H1 (cell line): ENCODE data around the gene KHDRBS1. TPM values are rescaled to one million over a fixed set of nuclear protein-coding genes. Genes with fewer than 3 reads are reported as not detected.
A peak's percentile ranks its signal among the peaks of the same experiment; 100 is the strongest.

Experiments used
- CTCF ChIA-PET: fragments of 300-600 bp; sonication (Branson Sonifier 250); formaldehyde crosslinking; loops from one replicate; lab custom pipeline; 2021; ENCODE audit not compliant: partially characterized antibody; lab: Charles Lee
- POLR2A ChIA-PET: fragments of 300-600 bp; sonication (Branson Sonifier 250); formaldehyde crosslinking; loops from one replicate; lab custom pipeline; 2021; ENCODE audit warnings: inconsistent platforms; ENCODE audit not compliant: partially characterized antibody; lab: Charles Lee
- DNase-seq, 2 experiments: peaks; one replicate each; pipeline versions ENCODE4 v3.0.0 to v3.0.0-alpha.2; 2010 to 2022; ENCODE audit warnings: low spot score in 2 of 2, low read depth in 1 of 2, mixed read lengths in 1 of 2
- FAIRE-seq: peaks from 2 replicates; lab custom pipeline; 2011; peaks lifted over from hg19 to GRCh38; lab: Jason Lieb, UNC
- H2AFZ ChIP-seq: 2 replicates; pipeline ENCODE4 v1.8.1; 2012; ENCODE audit warnings: low read length, inconsistent platforms
- H2AK5ac ChIP-seq: 2 replicates; pipeline ENCODE4 v1.6.1; 2013; ENCODE audit warnings: low read depth, low read length
- H2BK120ac ChIP-seq: replicated peaks from 2 replicates; pipeline ENCODE3; 2013; ENCODE audit warnings: low read depth, low read length, inconsistent platforms
- H2BK12ac ChIP-seq: 2 replicates; pipeline ENCODE4 v1.6.1; 2013; ENCODE audit warnings: low read depth, low read length
- H2BK15ac ChIP-seq: 2 replicates; pipeline ENCODE4 v1.6.1; 2013; ENCODE audit warnings: low read length
- H2BK20ac ChIP-seq: 2 replicates; pipeline ENCODE4 v1.6.1; 2013; ENCODE audit warnings: low read length
- H2BK5ac ChIP-seq: 2 replicates; pipeline ENCODE4 v1.6.1; 2013; ENCODE audit warnings: low read depth, low read length
- H3K14ac ChIP-seq: 2 replicates; pipeline ENCODE4 v1.6.1; 2013; ENCODE audit warnings: inconsistent platforms; ENCODE audit not compliant: insufficient read length
- H3K18ac ChIP-seq: 2 replicates; pipeline ENCODE4 v1.6.1; 2013; ENCODE audit warnings: low read length; ENCODE audit errors: extremely low read depth
- H3K23ac ChIP-seq: 2 replicates; pipeline ENCODE4 v1.6.1; 2013; ENCODE audit warnings: inconsistent platforms; ENCODE audit not compliant: insufficient read length
- H3K23me2 ChIP-seq: 2 replicates; pipeline ENCODE4 v1.6.1; 2013; ENCODE audit warnings: low read depth, low read length
- H3K27ac ChIP-seq: 2 replicates; pipeline ENCODE4 v1.6.1; 2011; ENCODE audit warnings: low read depth, low read length, inconsistent platforms
- H3K27me3 ChIP-seq, 4 experiments: replicated peaks in 1 of 4; 1 replicate in 1 of 4; 2 replicates in 3 of 4; pipeline versions ENCODE4 v1.6.1 to v1.8.1; 2011 to 2013; ENCODE audit warnings: low read length in 3 of 4, mild to moderate bottlenecking in 3 of 4, inconsistent platforms in 2 of 4, mixed read lengths in 2 of 4, moderate library complexity in 1 of 4; ENCODE audit not compliant: control insufficient read depth in 3 of 4, insufficient read depth in 3 of 4; ENCODE audit errors: extremely low read depth in 1 of 4
- H3K36me3 ChIP-seq, 4 experiments: 2 replicates each; pipeline versions ENCODE4 v1.6.1 to v1.8.1; 2011 to 2013; ENCODE audit warnings: mild to moderate bottlenecking in 4 of 4, low read length in 3 of 4, moderate library complexity in 2 of 4, control low read depth in 1 of 4, inconsistent platforms in 1 of 4; ENCODE audit not compliant: insufficient read depth in 4 of 4, control insufficient read depth in 2 of 4
- H3K4ac ChIP-seq: replicated peaks from 2 replicates; pipeline ENCODE3; 2013; ENCODE audit warnings: low read length, low read depth, mixed read lengths, inconsistent platforms; ENCODE audit not compliant: insufficient read length
- H3K4me1 ChIP-seq, 4 experiments: replicated peaks in 1 of 4; 1 replicate in 1 of 4; 2 replicates in 3 of 4; pipeline versions ENCODE4 v1.6.1 to v1.8.1; 2011 to 2013; ENCODE audit warnings: low read length in 3 of 4, inconsistent platforms in 2 of 4, mixed read lengths in 1 of 4; ENCODE audit not compliant: insufficient read depth in 4 of 4, control insufficient read depth in 3 of 4
- H3K4me2 ChIP-seq, 2 experiments: 2 replicates each; pipeline versions ENCODE4 v1.6.1 to v1.8.1; 2011 to 2013; ENCODE audit warnings: low read depth in 2 of 2, low read length in 2 of 2, control low read depth in 1 of 2, inconsistent platforms in 1 of 2, mild to moderate bottlenecking in 1 of 2; ENCODE audit not compliant: insufficient read depth in 1 of 2
- H3K4me3 ChIP-seq, 4 experiments: fragments of 200-600, 300-600 bp in 1 of 4; sonication (generic), shearing (Covaris generic), sonication (Bioruptor Twin) in 1 of 4; 2 replicates each; pipeline versions ENCODE4 v1.5.1 to v1.8.1; 2011 to 2016; ENCODE audit warnings: low read length in 4 of 4, low read depth in 3 of 4, control low read depth in 2 of 4, inconsistent platforms in 2 of 4, mild to moderate bottlenecking in 2 of 4, mixed read lengths in 1 of 4, moderate library complexity in 1 of 4; ENCODE audit not compliant: insufficient read depth in 2 of 4; ENCODE audit errors: extremely low read depth in 1 of 4
- H3K56ac ChIP-seq: replicated peaks from 2 replicates; pipeline ENCODE3; 2013; ENCODE audit warnings: low read depth, mild to moderate bottlenecking, mixed read lengths, low read length, inconsistent platforms; ENCODE audit not compliant: insufficient read length
- H3K79me1 ChIP-seq: 2 replicates; pipeline ENCODE4 v1.6.1; 2013; ENCODE audit warnings: low read depth, low read length, control low read depth
- H3K79me2 ChIP-seq, 2 experiments: 2 replicates each; pipeline versions ENCODE4 v1.6.1 to v1.8.1; 2012 to 2013; ENCODE audit warnings: low read length in 2 of 2, mild to moderate bottlenecking in 2 of 2, inconsistent platforms in 1 of 2; ENCODE audit not compliant: insufficient read depth in 2 of 2, control insufficient read depth in 1 of 2
- H3K9ac ChIP-seq, 4 experiments: replicated peaks in 1 of 4; 1 replicate in 1 of 4; 2 replicates in 3 of 4; pipeline versions ENCODE4 v1.6.1 to v1.8.1; 2011 to 2013; ENCODE audit warnings: low read depth in 3 of 4, low read length in 3 of 4, control low read depth in 2 of 4, mild to moderate bottlenecking in 2 of 4, moderate library complexity in 2 of 4, inconsistent platforms in 1 of 4; ENCODE audit errors: extremely low read depth in 1 of 4
- H3K9me3 ChIP-seq, 2 experiments: 2 replicates each; pipeline versions ENCODE4 v1.6.1 to v1.8.1; 2012 to 2013; ENCODE audit warnings: mild to moderate bottlenecking in 2 of 2, moderate library complexity in 2 of 2, control low read depth in 1 of 2, inconsistent platforms in 1 of 2, low read depth in 1 of 2, low read length in 1 of 2, mixed read lengths in 1 of 2; ENCODE audit not compliant: insufficient read depth in 2 of 2
- H4K20me1 ChIP-seq, 2 experiments: replicated peaks in 1 of 2; 2 replicates each; pipeline versions ENCODE3 to v1.8.1; 2011 to 2013; ENCODE audit warnings: inconsistent platforms in 2 of 2, low read length in 2 of 2, mild to moderate bottlenecking in 1 of 2; ENCODE audit not compliant: insufficient read depth in 2 of 2, control insufficient read depth in 1 of 2
- H4K5ac ChIP-seq: 2 replicates; pipeline ENCODE4 v1.6.1; 2013; ENCODE audit warnings: low read length, low read depth, mixed read lengths, inconsistent platforms; ENCODE audit not compliant: insufficient read length
- H4K8ac ChIP-seq: 2 replicates; pipeline ENCODE4 v1.8.0; 2013; ENCODE audit warnings: mild to moderate bottlenecking, moderate library complexity, low read length, inconsistent platforms; ENCODE audit not compliant: insufficient read depth; ENCODE audit errors: extremely low read depth
- H4K91ac ChIP-seq: replicated peaks from 2 replicates; pipeline ENCODE3; 2013; ENCODE audit warnings: low read length, mixed read lengths, inconsistent platforms; ENCODE audit not compliant: insufficient read length
- BRCA1 ChIP-seq: IDR thresholded peaks from 2 replicates; pipeline ENCODE4 v1.6.1; 2012; ENCODE audit warnings: low read depth, low read length, improper control_type of control experiment
- CREB1 ChIP-seq: IDR thresholded peaks from 2 replicates; pipeline ENCODE4 v1.6.1; 2012; ENCODE audit warnings: inconsistent platforms
- FOSL1 ChIP-seq: IDR thresholded peaks from 2 replicates; pipeline ENCODE4 v1.6.1; 2011; ENCODE audit warnings: mild to moderate bottlenecking, low read depth, low read length, moderate library complexity; ENCODE audit not compliant: insufficient read depth
- TAF1 ChIP-seq: IDR thresholded peaks from 2 replicates; pipeline ENCODE4 v1.6.1; 2011; ENCODE audit warnings: mild to moderate bottlenecking, low read depth, low read length
- ZNF274 ChIP-seq: IDR thresholded peaks from 2 replicates; pipeline ENCODE4 v1.7.0; 2012; ENCODE audit warnings: low read length, borderline replicate concordance; ENCODE audit errors: extremely low read depth
- WGBS, 2 experiments: shearing (Covaris generic) in 1 of 2; methylation state at CpG; one replicate each; pipeline versions ENCODE4 v1.1.6 to v1.1.7; 2013 to 2015; ENCODE audit warnings: low lambda C conversion rate in 2 of 2, mixed read lengths in 2 of 2, inconsistent platforms in 1 of 2, low coverage in 1 of 2, missing lambda C conversion rate in 1 of 2; ENCODE audit not compliant: insufficient replicate concordance in 2 of 2, insufficient coverage in 1 of 2, insufficient read length in 1 of 2; ENCODE audit errors: extremely low coverage in 1 of 2, missing lambda C conversion rate in 1 of 2; 5-methylcytosine and 5-hydroxymethylcytosine counted together
- polyA plus RNA-seq, 7 experiments: library from polyadenylated mRNA; depleted of rRNA in 3 of 7; stranded (reverse) in 5 of 7; unstranded in 2 of 7; fragments of >200 nt in 5 of 7; fragments of 200-250 nt in 2 of 7; gene quantifications; 1 replicate in 5 of 7; 2 replicates in 1 of 7; 4 replicates in 1 of 7; pipeline versions ENCODE4 v1.2.1 to v1.2.3, GENCODE V29; 2011 to 2013; ENCODE audit warnings: missing spikeins in 2 of 7, mixed read lengths in 2 of 7
- total RNA-seq: library from RNA; stranded (reverse); fragmentation: NEBNext Ultra II Directional; extraction: Animal tissue kit (Norgen Biotek cat#: 25700); gene quantifications from 2 replicates; pipeline ENCODE4 v1.2.1, GENCODE V29; 2021

KHDRBS1 gene
- total and polyA plus RNA-seq, 2 of the 8 experiments (the other 6 are each of a cell fraction or from before 2014, with no cell fraction given): 53.8 to 284 TPM

- H3K36me3 ChIP-seq: peaks cover 3 to 26% (median 8%) of the 10 kb centered on the region in 4 experiments; a peak in 6 of 8 replicates
- H3K79me2 ChIP-seq: peaks cover 62 to 99% of the 10 kb centered on the region in 2 experiments
- H3K18ac ChIP-seq: no peak overlapping the region
- no peak overlapping the region for H4K8ac ChIP-seq
- H2BK12ac ChIP-seq: no peak overlapping the region
- no peak overlapping the region for H4K91ac ChIP-seq
- no peak overlapping the region for H2BK120ac ChIP-seq
- H3K79me1 ChIP-seq: peaks cover 5% of the 10 kb centered on the region; the same call in 1 of the 2 replicates
- no peak overlapping the region for H3K27ac ChIP-seq
- no peak overlapping the region for H2BK15ac ChIP-seq
- no peak for FAIRE-seq
- 0 out of 2 replicates have a peak, but pooled peaks cover 2% of the 10 kb centered on the region for H3K23me2 ChIP-seq
- no peak for DNase-seq
- H4K20me1 ChIP-seq: peaks cover 25 to 32% of the 10 kb centered on the region in 2 experiments
- no peak overlapping the region for H3K23ac ChIP-seq
- POLR2A ChIA-PET: interaction anchor here (0.6 to 1.6 kb wide), 5 partner anchors 12 to 519 kb away, joined by 3 read pairs; no protein-coding TSS in a partner anchor
- H2AK5ac ChIP-seq: no peak overlapping the region
- H3K4me3 ChIP-seq: no peak overlapping the region
- H3K27me3 ChIP-seq: no peaks in the 10 kb centered on the region
- H3K4me2 ChIP-seq: no peak overlapping the region
- no peak overlapping the region for H2BK5ac ChIP-seq
- H3K4ac ChIP-seq: no peak overlapping the region
- no peaks in the 10 kb centered on the region for H3K9me3 ChIP-seq
- H2BK20ac ChIP-seq: no peak overlapping the region
- 95% methylated on average over 6 of the region's 6 CpGs; no CpG with 5 or more reads in 1 of the 2 experiments for WGBS, 2 experiments
- no peak overlapping the region for H3K14ac ChIP-seq
- peak overlapping the region; percentile 39 for H3K56ac ChIP-seq
- CTCF ChIA-PET: interaction anchor here (0.6 to 2.1 kb wide), 4 partner anchors 16 to 43 kb away, joined by 3 to 10 read pairs (median 4); no protein-coding TSS in a partner anchor
- H4K5ac ChIP-seq: no peak overlapping the region
- H3K9ac ChIP-seq: no peak overlapping the region
- no peak for TF ChIP-seq ZNF274
- TF ChIP-seq FOSL1: no peak
- no peak for TF ChIP-seq CREB1
- no peak for TF ChIP-seq TAF1
- TF ChIP-seq BRCA1: no peak
- H3K4me1 ChIP-seq: peaks cover 0 to 6% (median 2%) of the 10 kb centered on the region in 4 experiments; a peak in 4 of 7 replicates
- H2AFZ ChIP-seq: no peak overlapping the region
Observed at GRCh38 chr1:32020339-32020738, 6.7 kb downstream of the KHDRBS1 start.
